ENCODE data around the gene SHC2.
"Not testable (repeated sequence)": the region's sequence is repeated elsewhere in the genome, so short reads cannot be mapped to it uniquely, and the experiment has no call there.

- not testable (repeated sequence) for TF ChIP-seq EZH2 (IDR thresholded peaks at IDR 0.05); POLR2AphosphoS5 (IDR thresholded peaks at IDR 0.05; ENCODE audit: borderline replicate concordance, low read depth, low read length)
Observed at GRCh38 chr19:394857-395256, 66.0 kb downstream of the SHC2 start.

Measured in SK-N-MC (cell line).